Activated CD4-positive, alpha-beta T cell treated with anti-CD3 and anti-CD28 coated beads, Interleukin-2, amount 50 U/mL, for 24 hours (primary cell): ENCODE data around the gene ADRM1.

Source experiments
- DNase-seq, 2 donors: peaks; one replicate each; pipeline ENCODE4 v3.0.0-alpha.2; 2020; ENCODE audit warnings: low read depth in 1 of 2, low spot score in 1 of 2

ADRM1 gene

GRCh38 chr20:62302341-62303061 is at the start of gene ADRM1:
ADRM1 (plus strand) TSS chr20:62302997; CDS start chr20:62303569, 572 bp downstream.
- DNase-seq: peak; percentile 93 to 97

- no peak for DNase-seq
These were observed 49.4 kb upstream of the ADRM1 start for GRCh38 chr20:62253398-62253797.

GRCh38 chr20:62254021-62254724 is 48.6 kb upstream of the ADRM1 start:
- DNase-seq: no peak

- no peak for DNase-seq
These were observed 46.8 kb upstream of the ADRM1 start for GRCh38 chr20:62255976-62256375.

GRCh38 chr20:62258499-62259293 is 44.1 kb upstream of the ADRM1 start:
- DNase-seq: no peak

- no peak for DNase-seq
These were observed 43.6 kb upstream of the ADRM1 start for GRCh38 chr20:62259294-62259565.

GRCh38 chr20:62262064-62262463 is 40.7 kb upstream of the ADRM1 start:
- DNase-seq: no peak

GRCh38 chr20:62263396-62263795 is 39.4 kb upstream of the ADRM1 start:
- DNase-seq: no peak

- no peak for DNase-seq
These were observed 37.4 kb upstream of the ADRM1 start for GRCh38 chr20:62265365-62265764.

- DNase-seq: no peak
These were observed 36.5 kb upstream of the ADRM1 start for GRCh38 chr20:62266340-62266739.

GRCh38 chr20:62266851-62267250 is 35.9 kb upstream of the ADRM1 start:
- no peak for DNase-seq

- no peak for DNase-seq
These were observed 35.3 kb upstream of the ADRM1 start for GRCh38 chr20:62267543-62267942.

- no peak for DNase-seq
These were observed 34.4 kb upstream of the ADRM1 start for GRCh38 chr20:62268228-62268900.

GRCh38 chr20:62269378-62269777 is 33.4 kb upstream of the ADRM1 start:
- no peak for DNase-seq

- DNase-seq: no peak
These were observed 32.9 kb upstream of the ADRM1 start for GRCh38 chr20:62269871-62270270.

- DNase-seq: no peak
These were observed 30.6 kb upstream of the ADRM1 start for GRCh38 chr20:62272200-62272599.

- no peak for DNase-seq
These were observed 29.4 kb upstream of the ADRM1 start for GRCh38 chr20:62273416-62273815.

GRCh38 chr20:62274332-62274950 is 28.4 kb upstream of the ADRM1 start:
- no peak for DNase-seq

GRCh38 chr20:62275219-62275618 is 27.6 kb upstream of the ADRM1 start:
- no peak for DNase-seq

- no peak for DNase-seq
These were observed 26.4 kb upstream of the ADRM1 start for GRCh38 chr20:62276439-62276838.

- DNase-seq: no peak
These were observed 25.5 kb upstream of the ADRM1 start for GRCh38 chr20:62277253-62277652.
